OCI-LY1 (cell line): ENCODE data around the gene STARD4.
A peak's percentile ranks its signal among the peaks of the same experiment; 100 is the strongest.

ENCODE experiments used
- H2AFZ ChIP-seq: fragments of 200-600 bp; sonication (generic), shearing (Covaris generic); 2 replicates; pipeline ENCODE4 v1.6.0; 2014; ENCODE audit warnings: antibody characterized with exemption, mild to moderate bottlenecking, low read length
- H3F3A ChIP-seq: fragments of 200-600 bp; sonication (generic), shearing (Covaris generic); 2 replicates; pipeline ENCODE4 v1.6.0; 2014; ENCODE audit warnings: mild to moderate bottlenecking, antibody characterized with exemption, low read length, moderate library complexity; ENCODE audit not compliant: insufficient read depth
- H3K27ac ChIP-seq: fragments of 200-600 bp; sonication (generic); 2 replicates; pipeline ENCODE4 v1.5.1; 2014; ENCODE audit warnings: low read length, mixed run types, mild to moderate bottlenecking, low read depth; ENCODE audit not compliant: poor library complexity, severe bottlenecking
- H3K27me3 ChIP-seq: fragments of 200-600 bp; sonication (generic); 2 replicates; pipeline ENCODE4 v1.6.0; 2014; ENCODE audit warnings: antibody characterized with exemption, mild to moderate bottlenecking, low read length, moderate library complexity; ENCODE audit not compliant: insufficient read depth
- H3K36me3 ChIP-seq: fragments of 200-600 bp; sonication (generic); 2 replicates; pipeline ENCODE4 v1.6.1; 2014; ENCODE audit warnings: mild to moderate bottlenecking, antibody characterized with exemption, low read length, moderate library complexity, mixed read lengths; ENCODE audit not compliant: insufficient read depth
- H3K4me1 ChIP-seq: fragments of 200-600 bp; sonication (generic); 2 replicates; pipeline ENCODE4 v1.5.1; 2014; ENCODE audit warnings: mild to moderate bottlenecking, low read length, moderate library complexity; ENCODE audit not compliant: insufficient read depth, severe bottlenecking
- H3K4me2 ChIP-seq: fragments of 200-600 bp; sonication (generic), shearing (Covaris generic); 2 replicates; pipeline ENCODE4 v1.6.1; 2014; ENCODE audit warnings: low read length
- H3K4me3 ChIP-seq: fragments of 200-600 bp; sonication (generic); 2 replicates; pipeline ENCODE4 v1.5.1; 2014; ENCODE audit warnings: low read length, low read depth, mild to moderate bottlenecking, mixed read lengths; ENCODE audit not compliant: poor library complexity, severe bottlenecking
- H3K79me2 ChIP-seq: fragments of 200-600 bp; shearing (Covaris generic); 2 replicates; pipeline ENCODE4 v1.6.1; 2016; ENCODE audit warnings: mixed run types, low read length, mixed read lengths; ENCODE audit not compliant: insufficient read depth
- H3K9ac ChIP-seq: fragments of 200-600 bp; sonication (generic), shearing (Covaris generic); 2 replicates; pipeline ENCODE4 v1.6.1; 2014; ENCODE audit warnings: mild to moderate bottlenecking, low read length, mixed read lengths
- H3K9me2 ChIP-seq: fragments of 200-600 bp; sonication (generic), shearing (Covaris generic); 2 replicates; pipeline ENCODE4 v1.6.1; 2014; ENCODE audit warnings: low read depth, mild to moderate bottlenecking, low read length, mixed read lengths
- H3K9me3 ChIP-seq: fragments of 200-600 bp; shearing (Covaris generic); 2 replicates; pipeline ENCODE4 v1.6.1; 2014; ENCODE audit warnings: low read length, mixed read lengths
- H4K20me1 ChIP-seq: fragments of 200-600 bp; sonication (generic), shearing (Covaris generic); 2 replicates; pipeline ENCODE4 v1.6.0; 2016; ENCODE audit warnings: mild to moderate bottlenecking, low read length; ENCODE audit not compliant: insufficient read depth
- EZH2 ChIP-seq: fragments of 200-600 bp; sonication (generic), shearing (Covaris generic); IDR thresholded peaks from 2 replicates; pipeline ENCODE4 v1.8.0; 2017; ENCODE audit warnings: borderline replicate concordance, mixed run types, mild to moderate bottlenecking, antibody characterized with exemption, low read length, moderate library complexity, mixed read lengths
- TF ChIP-seq, protein P1 (sequence below): fragments of 200-600 bp; sonication (generic), shearing (Covaris generic); IDR thresholded peaks from 2 replicates; pipeline ENCODE4 v1.5.1; 2017; ENCODE audit warnings: mild to moderate bottlenecking, antibody characterized with exemption, low read length, moderate library complexity, mixed read lengths

STARD4 gene

GRCh38 chr5:111463311-111463710, 49.0 kb downstream of the STARD4 start:
- no peaks in the 10 kb centered on the region for H3K27me3 ChIP-seq
- TF ChIP-seq, protein P1, sequence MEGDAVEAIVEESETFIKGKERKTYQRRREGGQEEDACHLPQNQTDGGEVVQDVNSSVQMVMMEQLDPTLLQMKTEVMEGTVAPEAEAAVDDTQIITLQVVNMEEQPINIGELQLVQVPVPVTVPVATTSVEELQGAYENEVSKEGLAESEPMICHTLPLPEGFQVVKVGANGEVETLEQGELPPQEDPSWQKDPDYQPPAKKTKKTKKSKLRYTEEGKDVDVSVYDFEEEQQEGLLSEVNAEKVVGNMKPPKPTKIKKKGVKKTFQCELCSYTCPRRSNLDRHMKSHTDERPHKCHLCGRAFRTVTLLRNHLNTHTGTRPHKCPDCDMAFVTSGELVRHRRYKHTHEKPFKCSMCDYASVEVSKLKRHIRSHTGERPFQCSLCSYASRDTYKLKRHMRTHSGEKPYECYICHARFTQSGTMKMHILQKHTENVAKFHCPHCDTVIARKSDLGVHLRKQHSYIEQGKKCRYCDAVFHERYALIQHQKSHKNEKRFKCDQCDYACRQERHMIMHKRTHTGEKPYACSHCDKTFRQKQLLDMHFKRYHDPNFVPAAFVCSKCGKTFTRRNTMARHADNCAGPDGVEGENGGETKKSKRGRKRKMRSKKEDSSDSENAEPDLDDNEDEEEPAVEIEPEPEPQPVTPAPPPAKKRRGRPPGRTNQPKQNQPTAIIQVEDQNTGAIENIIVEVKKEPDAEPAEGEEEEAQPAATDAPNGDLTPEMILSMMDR = no peak
- TF ChIP-seq EZH2 = no peak
- H3K36me3 ChIP-seq = peaks cover 43% of the 10 kb centered on the region
- H3K4me1 ChIP-seq = no peaks in the 10 kb centered on the region
- no peak overlapping the region for H3K9ac ChIP-seq
- H4K20me1 ChIP-seq = no peaks in the 10 kb centered on the region
- no peaks in the 10 kb centered on the region for H3K9me3 ChIP-seq
- no peak overlapping the region for H3K27ac ChIP-seq
- H2AFZ ChIP-seq = no peak overlapping the region
- H3K4me3 ChIP-seq = no peak overlapping the region
- H3K4me2 ChIP-seq = no peak overlapping the region
- H3F3A ChIP-seq = no peaks in the 10 kb centered on the region
- H3K9me2 ChIP-seq = no peaks in the 10 kb centered on the region
- H3K79me2 ChIP-seq = no peaks in the 10 kb centered on the region

DNA sequence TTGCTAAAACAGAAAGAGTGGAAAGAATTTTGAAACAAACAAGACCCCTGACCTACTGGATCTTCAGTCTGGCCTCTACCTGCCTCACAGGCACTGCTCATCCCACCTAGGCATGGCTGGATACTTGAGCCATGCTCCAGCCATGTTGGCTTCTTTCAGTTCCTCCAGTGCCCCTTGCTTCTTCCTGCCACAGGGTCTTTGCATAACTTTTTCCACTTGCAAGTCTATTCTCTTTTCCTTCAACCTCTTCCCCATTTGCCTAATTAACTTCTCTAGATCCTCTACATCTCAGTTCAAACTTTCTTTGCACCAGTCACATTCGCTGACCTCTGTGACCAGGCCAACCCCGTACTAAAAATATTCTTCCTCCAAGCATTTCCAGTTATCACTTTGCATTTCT, 50.4 kb downstream of the STARD4 start:
- no peak overlapping the region for H3K4me3 ChIP-seq
- H3K36me3 ChIP-seq = peaks cover 43% of the 10 kb centered on the region
- no peaks in the 10 kb centered on the region for H3K27me3 ChIP-seq
- no peak overlapping the region for H3K27ac ChIP-seq
- H3F3A ChIP-seq = no peaks in the 10 kb centered on the region
- no peaks in the 10 kb centered on the region for H3K4me1 ChIP-seq
- H3K4me2 ChIP-seq = no peak overlapping the region
- no peaks in the 10 kb centered on the region for H3K9me3 ChIP-seq
- no peaks in the 10 kb centered on the region for H3K79me2 ChIP-seq
- TF ChIP-seq EZH2 = no peak
- H3K9ac ChIP-seq = no peak overlapping the region
- no peak overlapping the region for H2AFZ ChIP-seq
- no peaks in the 10 kb centered on the region for H3K9me2 ChIP-seq
- H4K20me1 ChIP-seq = no peaks in the 10 kb centered on the region

GRCh38 chr5:111461255-111461671, 51.1 kb downstream of the STARD4 start:
- Histone ChIP-seq H3K36me3 (peaks cover 48% of the 10 kb centered on the region), H3K4me2 (no peak overlapping the region), H3F3A (no peaks in the 10 kb centered on the region), H3K9me2 (no peaks in the 10 kb centered on the region), H3K27me3 (no peaks in the 10 kb centered on the region), H3K9me3 (no peaks in the 10 kb centered on the region), H2AFZ (no peak overlapping the region), H3K9ac (no peak overlapping the region), H3K27ac (no peak overlapping the region), H3K4me3 (no peak overlapping the region), H4K20me1 (no peaks in the 10 kb centered on the region), H3K79me2 (no peaks in the 10 kb centered on the region), H3K4me1 (no peaks in the 10 kb centered on the region)
- TF ChIP-seq EZH2 = no peak
- TF ChIP-seq, protein P1 = peak; percentile 52

DNA sequence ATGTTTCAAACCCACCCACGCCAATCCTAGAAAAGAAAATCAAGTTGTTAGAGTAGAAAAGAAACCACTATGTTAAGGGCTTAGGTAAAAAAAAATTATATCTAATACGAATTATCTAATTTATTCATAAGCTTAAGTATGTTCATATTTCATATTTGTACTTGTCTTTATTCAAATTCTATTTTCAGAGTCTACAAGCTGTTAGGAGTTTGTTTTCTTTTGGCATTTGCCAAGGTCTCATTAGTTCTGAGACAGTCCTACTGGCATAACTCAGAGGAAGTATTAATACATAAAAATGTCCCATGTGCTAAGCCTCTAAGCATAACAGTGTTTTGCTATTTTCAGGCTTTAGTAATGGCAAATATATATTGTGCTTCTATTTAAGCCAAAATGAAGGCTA, 57.6 kb downstream of the STARD4 start:
- H3K79me2 ChIP-seq = no peaks in the 10 kb centered on the region
- TF ChIP-seq, protein P1 = no peak
- no peak for TF ChIP-seq EZH2
- no peaks in the 10 kb centered on the region for H3K27me3 ChIP-seq
- H2AFZ ChIP-seq = no peak overlapping the region
- no peaks in the 10 kb centered on the region for H3K9me3 ChIP-seq
- H3K9ac ChIP-seq = no peak overlapping the region
- peaks cover 35% of the 10 kb centered on the region for H3K36me3 ChIP-seq
- H3K4me3 ChIP-seq = no peak overlapping the region
- no peaks in the 10 kb centered on the region for H3K4me1 ChIP-seq
- H3K4me2 ChIP-seq = no peak overlapping the region
- no peak overlapping the region for H3K27ac ChIP-seq
- H4K20me1 ChIP-seq = no peaks in the 10 kb centered on the region
- no peaks in the 10 kb centered on the region for H3K9me2 ChIP-seq
- H3F3A ChIP-seq = no peaks in the 10 kb centered on the region
